ENCODE results near the gene SSTR3. TPM values are rescaled to one million over a fixed set of nuclear protein-coding genes. Genes with fewer than 3 reads are reported as not detected.
A peak's percentile ranks its signal among the peaks of the same experiment; 100 is the strongest.

The SSTR3 gene
- total and polyA plus RNA-seq, 8 donors = 0.32 to 8.7 (median 1.3) TPM

GRCh38 chr22:37243402-37244113 lies 31.3 kb upstream of the SSTR3 start:
- WGBS, 2 donors = 38 to 52% methylated on average over 11 to 12 of the region's 12 CpGs
- Histone ChIP-seq H3K27ac (peak overlapping the region in 1 of 4 donors; percentile 44), H3K36me3 (no peaks in the 10 kb centered on the region), H3K4me3 (peak overlapping the region in 1 of 4 donors; percentile 33), H3K9me3 (no peaks in the 10 kb centered on the region), H3K27me3 (no peaks in the 10 kb centered on the region), H3K4me1 (no peaks in the 10 kb centered on the region)
- FAIRE-seq = no peak
- ATAC-seq = peak in 2 of 4 donors; percentile 8 to 22
- no peak for TF ChIP-seq CTCF (IDR thresholded peaks at IDR 0.05)
- intact Hi-C loops (cut with DNase I) = no loop called here
- no peak for DNase-seq

- 54 to 63% methylated on average over 16 of the region's 16 CpGs for WGBS, 2 donors
- intact Hi-C loops (cut with DNase I) = no loop called here
- Histone ChIP-seq H3K4me1 (no peaks in the 10 kb centered on the region), H3K27me3 (no peaks in the 10 kb centered on the region), H3K4me3 (peak overlapping the region in 1 of 4 donors; percentile 33), H3K27ac (no peak overlapping the region), H3K9me3 (no peaks in the 10 kb centered on the region), H3K36me3 (no peaks in the 10 kb centered on the region)
- FAIRE-seq = no peak
- no peak for TF ChIP-seq CTCF (IDR thresholded peaks at IDR 0.05)
- DNase-seq = peak in 1 of 6 donors; percentile 55
- ATAC-seq = peak in 3 of 4 donors; percentile 44 to 55 (median 50)
These were observed 30.2 kb upstream of the SSTR3 start for GRCh38 chr22:37242395-37242918.

- ATAC-seq = no peak
- Histone ChIP-seq H3K4me3 (peak overlapping the region in 1 of 4 donors; percentile 20), H3K4me1 (no peaks in the 10 kb centered on the region), H3K27me3 (no peaks in the 10 kb centered on the region), H3K9me3 (no peaks in the 10 kb centered on the region), H3K36me3 (no peaks in the 10 kb centered on the region), H3K27ac (no peak overlapping the region)
- no peak for DNase-seq
- TF ChIP-seq CTCF (IDR thresholded peaks at IDR 0.05) = no peak
- no peak for FAIRE-seq
- WGBS, 2 donors = 61 to 70% methylated on average over 19 of the region's 19 CpGs
- intact Hi-C loops (cut with DNase I) = no loop called here
These were observed 29.3 kb upstream of the SSTR3 start for GRCh38 chr22:37241351-37242142.

GRCh38 chr22:37240941-37241320 lies 28.7 kb upstream of the SSTR3 start:
- intact Hi-C loops (cut with DNase I) = no loop called here
- no peaks in the 10 kb centered on the region for H3K27me3 ChIP-seq
- no peak overlapping the region for H3K27ac ChIP-seq
- H3K9me3 ChIP-seq = no peaks in the 10 kb centered on the region
- no peaks in the 10 kb centered on the region for H3K36me3 ChIP-seq
- 76 to 81% methylated on average over 7 of the region's 7 CpGs for WGBS, 2 donors
- no peaks in the 10 kb centered on the region for H3K4me1 ChIP-seq
- no peak for TF ChIP-seq CTCF (IDR thresholded peaks at IDR 0.05)
- ATAC-seq = no peak
- no peak for DNase-seq
- no peak overlapping the region for H3K4me3 ChIP-seq
- FAIRE-seq = no peak
